Subcutaneous adipose tissue (tissue), 4 donors: ENCODE results near the gene CD55. TPM values are rescaled to one million over a fixed set of nuclear protein-coding genes. Genes with fewer than 3 reads are reported as not detected.

Source experiments
- total RNA-seq, 4 donors: library from RNA; depleted of rRNA; stranded (reverse); fragments of >200 nt; gene quantifications; one replicate each; pipeline ENCODE4 v1.1.0, GENCODE V29; 2016
- TF ChIP-seq, protein P1 (sequence below): fragments of 450-650 bp; IDR thresholded peaks from one replicate; pipeline ENCODE4 v1.5.1; 2016; ENCODE audit warnings: low read depth, mild to moderate bottlenecking, control low read depth, antibody characterized with exemption, moderate library complexity

Gene CD55
- total RNA-seq, 4 donors from 2014 or later: 29.6 to 105 (median 74.4) TPM

DNA sequence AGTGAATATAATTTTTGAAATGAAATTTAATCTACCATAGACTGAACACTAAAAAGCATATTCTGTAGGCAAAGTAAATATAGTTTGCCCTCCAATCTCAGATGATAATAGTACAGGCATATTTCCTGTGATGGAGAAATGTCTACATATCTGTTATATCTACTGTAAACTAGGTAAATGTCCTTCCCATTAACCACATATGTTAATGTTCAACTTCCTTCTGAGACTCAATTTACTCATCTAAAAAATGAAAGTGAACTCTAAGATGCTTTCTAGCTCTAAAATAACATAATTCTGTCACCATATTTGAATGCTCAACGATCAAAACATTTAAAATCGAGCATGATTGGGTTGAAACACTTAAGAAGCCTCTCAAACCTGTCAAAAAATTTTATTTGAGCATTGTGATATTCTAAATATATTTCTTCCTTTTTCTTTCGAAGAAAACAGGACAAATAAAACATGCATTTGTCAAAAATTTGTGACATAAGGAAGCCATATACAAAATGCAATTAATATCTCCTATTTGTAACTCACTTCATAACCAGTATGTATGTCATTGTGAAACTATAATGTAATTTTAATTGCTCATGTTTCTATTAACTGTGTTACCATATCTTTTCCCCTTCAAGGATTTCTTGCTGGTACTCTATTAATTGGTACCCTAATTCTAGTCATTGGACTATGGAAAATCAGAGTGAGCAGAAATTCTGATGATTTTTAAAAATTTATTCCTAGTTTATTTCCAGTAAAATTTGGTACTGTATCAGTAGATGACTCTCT is 34.2 kb downstream of the CD55 start:
- TF ChIP-seq, protein P1, sequence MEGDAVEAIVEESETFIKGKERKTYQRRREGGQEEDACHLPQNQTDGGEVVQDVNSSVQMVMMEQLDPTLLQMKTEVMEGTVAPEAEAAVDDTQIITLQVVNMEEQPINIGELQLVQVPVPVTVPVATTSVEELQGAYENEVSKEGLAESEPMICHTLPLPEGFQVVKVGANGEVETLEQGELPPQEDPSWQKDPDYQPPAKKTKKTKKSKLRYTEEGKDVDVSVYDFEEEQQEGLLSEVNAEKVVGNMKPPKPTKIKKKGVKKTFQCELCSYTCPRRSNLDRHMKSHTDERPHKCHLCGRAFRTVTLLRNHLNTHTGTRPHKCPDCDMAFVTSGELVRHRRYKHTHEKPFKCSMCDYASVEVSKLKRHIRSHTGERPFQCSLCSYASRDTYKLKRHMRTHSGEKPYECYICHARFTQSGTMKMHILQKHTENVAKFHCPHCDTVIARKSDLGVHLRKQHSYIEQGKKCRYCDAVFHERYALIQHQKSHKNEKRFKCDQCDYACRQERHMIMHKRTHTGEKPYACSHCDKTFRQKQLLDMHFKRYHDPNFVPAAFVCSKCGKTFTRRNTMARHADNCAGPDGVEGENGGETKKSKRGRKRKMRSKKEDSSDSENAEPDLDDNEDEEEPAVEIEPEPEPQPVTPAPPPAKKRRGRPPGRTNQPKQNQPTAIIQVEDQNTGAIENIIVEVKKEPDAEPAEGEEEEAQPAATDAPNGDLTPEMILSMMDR: no peak

DNA sequence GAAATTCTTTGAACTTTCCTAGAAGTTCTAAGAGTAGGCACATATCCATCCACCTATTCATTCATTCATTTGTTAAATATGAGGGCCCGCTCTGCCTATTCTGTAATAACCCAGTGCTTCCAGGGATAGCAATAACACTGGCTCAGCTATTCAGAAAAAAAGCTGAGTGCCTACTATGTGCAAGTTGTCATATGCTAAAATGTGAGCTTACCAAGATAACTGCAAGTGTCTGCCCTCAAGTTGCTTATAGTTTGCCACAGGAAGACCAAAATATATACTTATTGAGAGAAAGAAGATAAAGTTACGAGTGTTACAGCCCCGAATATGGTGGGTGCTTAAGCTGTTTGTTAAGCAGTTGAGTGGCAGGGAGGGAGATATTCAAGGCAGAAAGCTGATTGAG is 39.6 kb downstream of the CD55 start:
- TF ChIP-seq, protein P1: no peak

DNA sequence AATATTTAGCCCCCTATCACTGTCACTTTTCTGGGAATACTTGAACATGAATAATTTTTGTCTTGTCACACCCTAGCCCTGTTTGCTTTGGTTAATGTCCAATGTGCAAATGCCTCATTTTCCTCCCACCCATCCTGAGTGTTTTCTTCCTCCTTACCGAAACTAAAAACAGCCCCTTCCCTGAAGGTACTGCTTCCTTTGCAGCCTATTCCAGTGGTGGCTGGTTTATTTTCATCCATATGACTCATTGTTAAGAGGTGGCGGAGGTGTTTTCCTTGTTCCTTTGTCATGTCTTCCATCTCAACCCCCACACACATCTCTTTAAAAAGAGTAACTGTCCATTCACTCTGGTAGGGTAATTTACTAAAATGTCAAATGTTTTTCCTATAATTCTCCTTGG is 40.4 kb downstream of the CD55 start:
- TF ChIP-seq, protein P1: no peak

DNA sequence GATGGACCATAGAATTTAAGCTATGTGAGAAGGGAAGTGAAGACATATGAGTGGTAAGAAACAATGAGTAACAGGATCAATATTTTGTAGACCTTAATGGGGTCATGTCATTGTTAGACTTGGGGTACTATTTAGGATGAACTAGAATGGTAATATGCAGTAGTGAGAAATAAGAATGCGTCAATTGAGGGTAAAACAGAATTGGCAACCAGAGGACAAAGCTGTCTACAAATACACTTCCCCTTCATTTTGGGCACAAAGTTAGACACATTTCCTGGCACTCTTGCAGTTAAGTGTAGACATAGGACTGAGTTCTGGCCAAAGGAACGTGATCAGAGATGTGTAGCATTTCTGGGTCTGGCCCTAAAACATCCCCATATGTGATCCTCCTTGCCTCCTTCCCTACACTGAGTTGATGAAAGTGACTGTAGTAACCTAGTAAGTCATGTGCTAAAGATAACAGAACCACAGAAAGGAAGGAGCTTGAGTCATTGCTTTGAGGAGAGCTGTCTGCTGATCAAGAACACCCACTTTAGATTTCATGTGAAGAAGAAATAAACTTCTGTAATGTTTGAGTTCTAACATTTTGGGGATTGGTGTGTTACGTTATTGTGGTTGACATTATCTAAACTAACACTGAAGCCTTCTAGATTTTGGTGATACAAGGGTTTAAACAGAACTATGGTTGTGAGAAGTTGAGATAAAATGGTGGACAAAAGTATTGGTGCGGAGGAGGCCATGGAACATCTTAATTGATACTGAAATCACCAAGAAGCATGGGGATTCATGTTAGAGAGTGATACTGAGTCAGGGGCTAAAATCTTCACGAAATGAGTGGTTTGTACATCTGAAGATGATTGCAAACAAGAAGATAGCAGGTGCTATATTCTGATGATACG is 41.7 kb downstream of the CD55 start:
- TF ChIP-seq, protein P1: no peak

DNA sequence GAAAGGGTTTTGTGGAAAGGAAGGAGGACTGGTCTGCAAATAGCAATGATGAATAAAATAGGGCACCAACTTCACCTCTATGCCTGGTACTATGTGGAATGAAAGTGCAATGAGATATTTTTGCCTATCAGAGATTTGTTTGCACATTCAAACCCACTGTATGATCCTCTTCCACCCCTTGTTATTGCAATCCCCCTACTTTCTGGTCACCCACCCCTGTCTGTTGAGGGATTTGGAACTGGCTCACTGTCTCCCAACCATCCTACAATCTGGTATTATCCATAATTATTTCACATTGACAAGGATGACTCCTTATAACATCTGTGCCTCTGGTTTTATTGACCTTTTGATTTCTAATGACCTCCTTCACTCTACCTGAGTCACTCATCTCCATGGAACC is 42.4 kb downstream of the CD55 start:
- TF ChIP-seq, protein P1: no peak

DNA sequence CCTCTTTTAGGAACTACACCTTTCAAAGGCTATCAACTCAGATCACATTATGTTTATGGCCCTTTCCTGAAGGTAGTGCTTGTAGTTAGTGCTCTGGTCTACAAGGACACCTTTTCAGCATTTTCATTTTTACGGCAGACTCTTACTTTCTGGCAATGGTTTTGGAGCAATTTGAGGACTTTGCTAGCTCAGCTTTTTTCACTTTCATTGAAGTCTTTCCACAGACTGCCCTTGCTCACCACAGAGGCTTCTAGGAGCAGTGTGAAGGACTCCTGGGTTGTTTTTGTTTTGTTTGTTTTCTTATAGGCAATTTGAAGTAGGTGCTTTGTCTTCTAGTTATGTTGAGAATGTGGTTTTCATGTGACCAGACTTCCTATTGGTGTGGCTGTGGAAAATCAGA is 43.1 kb downstream of the CD55 start:
- TF ChIP-seq, protein P1: no peak

DNA sequence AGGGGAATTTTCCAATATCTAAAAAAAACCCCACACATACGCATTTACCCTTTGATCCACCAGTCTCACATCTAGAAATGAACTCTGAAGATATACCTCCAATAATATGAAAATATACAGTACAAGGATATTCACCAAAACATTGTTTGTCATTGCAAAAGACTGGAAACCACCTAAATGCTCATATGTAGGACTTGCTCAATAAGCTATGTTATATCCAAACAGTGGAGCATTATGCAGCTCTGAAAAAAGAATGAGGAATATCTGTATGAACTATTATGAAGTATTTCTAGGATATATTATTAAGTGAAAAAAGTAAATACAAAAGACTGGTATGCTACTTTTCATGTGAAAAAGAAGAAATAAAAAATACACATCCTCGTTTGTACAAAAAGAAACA is 43.6 kb downstream of the CD55 start:
- TF ChIP-seq, protein P1: no peak
